ENCODE measurements around the gene ATP1B4. TPM values are rescaled to one million over a fixed set of nuclear protein-coding genes. Genes with fewer than 3 reads are reported as not detected.

ATP1B4 gene
- total RNA-seq = not detected in 2 replicates

DNA sequence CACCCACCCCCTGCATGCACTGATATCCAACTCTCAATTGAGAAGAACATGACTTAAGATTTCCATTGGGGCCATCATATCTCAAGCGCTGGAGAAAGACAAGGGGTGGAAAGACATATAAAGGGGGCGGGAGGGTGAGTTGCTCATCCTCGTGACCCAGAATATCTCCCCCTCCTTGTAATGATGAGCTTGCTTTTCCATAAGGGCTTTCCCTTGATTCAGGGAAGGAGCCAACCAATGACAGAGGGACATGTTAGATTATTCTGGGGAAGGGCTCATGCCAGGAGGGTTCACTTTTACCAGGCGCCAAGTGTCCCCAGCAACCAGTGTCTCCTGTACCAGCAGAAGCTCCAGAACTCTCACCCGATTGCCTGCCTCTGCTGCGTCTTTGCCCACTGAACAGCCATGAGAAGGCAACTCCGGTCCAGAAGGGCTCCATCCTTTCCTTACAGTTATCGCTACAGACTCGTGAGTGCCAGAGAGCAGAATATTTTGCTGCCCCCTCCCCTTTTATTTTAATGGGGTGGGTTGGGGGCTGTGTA, at the start of gene ATP1B4:
Gene ATP1B4, plus strand, starts transcription at position 326 of the 542 bp plus-strand sequence. Its CDS starts 80 bp downstream, at position 406.

Other genes starting within 250 kb of the ATP1B4 start
- gene RHOXF1, start 246.2 kb upstream of the ATP1B4 start, total RNA-seq = not detected in 2 replicates
- gene RHOXF2, start 203.5 kb upstream of the ATP1B4 start, total RNA-seq = not detected in 2 replicates
- gene ZBTB33, start 111.3 kb upstream of the ATP1B4 start, total RNA-seq = 6.1 and 8.2 TPM in 2 replicates
- not detected in 2 replicates for gene TMEM255A, start 50.6 kb upstream of the ATP1B4 start, total RNA-seq
- gene LAMP2, start 107.2 kb downstream of the ATP1B4 start, total RNA-seq = 147 and 170 TPM in 2 replicates
- 39.8 and 76.0 TPM in 2 replicates for gene CUL4B, start 198.9 kb downstream of the ATP1B4 start, total RNA-seq
- gene MCTS1, start 242.0 kb downstream of the ATP1B4 start, total RNA-seq = 37.1 and 40.8 TPM in 2 replicates